Measurements from ENCODE around the gene FOXL3.
"Not testable (repeated sequence)": the region's sequence is repeated elsewhere in the genome, so short reads cannot be mapped to it uniquely, and the experiment has no call there.

The FOXL3 gene

GRCh38 chr7:262251-262572, 27.8 kb upstream of the FOXL3 start:
- Histone ChIP-seq H3K4me1 (ENCODE audit: control insufficient read depth, insufficient read depth, low read length, poor library complexity, severe bottlenecking) (no peaks in the 10 kb centered on the region), H3K9me3 (ENCODE audit: control insufficient read depth, low read length) (peaks cover 20% of the 10 kb centered on the region), H3K36me3 (ENCODE audit: control insufficient read depth, insufficient read depth, low read length) (peaks cover 10% of the 10 kb centered on the region), H3K4me3 (ENCODE audit: extremely low read depth, insufficient read depth, low read length, poor library complexity, severe bottlenecking) (no peak overlapping the region), H3K27ac (ENCODE audit: low read depth, low read length, severe bottlenecking) (no peak overlapping the region)
- 96% methylated on average over 8 to 9 of the region's 9 CpGs for WGBS, 2 experiments (ENCODE audit: insufficient coverage in 2 of 2)

- H3K36me3 ChIP-seq (ENCODE audit: control insufficient read depth, insufficient read depth, low read length), result peaks cover 10% of the 10 kb centered on the region
- not testable (repeated sequence) for H3K4me1 ChIP-seq (ENCODE audit: control insufficient read depth, insufficient read depth, low read length, poor library complexity, severe bottlenecking); H3K4me3 ChIP-seq (ENCODE audit: extremely low read depth, insufficient read depth, low read length, poor library complexity, severe bottlenecking); H3K27ac ChIP-seq (ENCODE audit: low read depth, low read length, severe bottlenecking)
- H3K9me3 ChIP-seq (ENCODE audit: control insufficient read depth, low read length), result peaks cover 17% of the 10 kb centered on the region
- 86 to 92% methylated on average over 17 to 20 of the region's 31 CpGs for WGBS, 2 experiments (ENCODE audit: insufficient coverage in 2 of 2)
Measured at GRCh38 chr7:262631-263311, 27.2 kb upstream of the FOXL3 start.

GRCh38 chr7:263483-264351, 26.3 kb upstream of the FOXL3 start:
- H3K4me1 ChIP-seq (ENCODE audit: control insufficient read depth, insufficient read depth, low read length, poor library complexity, severe bottlenecking); H3K27ac ChIP-seq (ENCODE audit: low read depth, low read length, severe bottlenecking); H3K4me3 ChIP-seq (ENCODE audit: extremely low read depth, insufficient read depth, low read length, poor library complexity, severe bottlenecking): not testable (repeated sequence)
- 90 to 92% methylated on average over 4 to 7 of the region's 37 CpGs for WGBS, 2 experiments (ENCODE audit: insufficient coverage in 2 of 2)
- Histone ChIP-seq H3K9me3 (ENCODE audit: control insufficient read depth, low read length) (peaks cover 17% of the 10 kb centered on the region), H3K36me3 (ENCODE audit: control insufficient read depth, insufficient read depth, low read length) (peaks cover 10% of the 10 kb centered on the region)

- 93 to 95% methylated on average over 23 to 27 of the region's 27 CpGs for WGBS, 2 experiments (ENCODE audit: insufficient coverage in 2 of 2)
- H3K4me1 ChIP-seq (ENCODE audit: control insufficient read depth, insufficient read depth, low read length, poor library complexity, severe bottlenecking), result no peaks in the 10 kb centered on the region
Measured at GRCh38 chr7:264541-265191, 25.3 kb upstream of the FOXL3 start.

GRCh38 chr7:265192-265997, 24.6 kb upstream of the FOXL3 start:
- Histone ChIP-seq H3K4me1 (ENCODE audit: control insufficient read depth, insufficient read depth, low read length, poor library complexity, severe bottlenecking) (no peaks in the 10 kb centered on the region), H3K36me3 (ENCODE audit: control insufficient read depth, insufficient read depth, low read length) (peaks cover under 1% of the 10 kb centered on the region), H3K9me3 (ENCODE audit: control insufficient read depth, low read length) (peaks cover 22% of the 10 kb centered on the region), H3K27ac (ENCODE audit: low read depth, low read length, severe bottlenecking) (no peak overlapping the region), H3K4me3 (ENCODE audit: extremely low read depth, insufficient read depth, low read length, poor library complexity, severe bottlenecking) (no peak overlapping the region)
- 86 to 91% methylated on average over 13 to 16 of the region's 25 CpGs for WGBS, 2 experiments (ENCODE audit: insufficient coverage in 2 of 2)

More at GRCh38 chr7:264541-265191, 25.3 kb upstream of the FOXL3 start:
- Histone ChIP-seq H3K4me3 (ENCODE audit: extremely low read depth, insufficient read depth, low read length, poor library complexity, severe bottlenecking) (no peak overlapping the region), H3K9me3 (ENCODE audit: control insufficient read depth, low read length) (peaks cover 19% of the 10 kb centered on the region), H3K36me3 (ENCODE audit: control insufficient read depth, insufficient read depth, low read length) (peaks cover 8% of the 10 kb centered on the region), H3K27ac (ENCODE audit: low read depth, low read length, severe bottlenecking) (no peak overlapping the region)

GRCh38 chr7:265998-266850, 23.7 kb upstream of the FOXL3 start:
- Histone ChIP-seq H3K9me3 (ENCODE audit: control insufficient read depth, low read length) (peaks cover 21% of the 10 kb centered on the region), H3K4me3 (ENCODE audit: extremely low read depth, insufficient read depth, low read length, poor library complexity, severe bottlenecking) (no peak overlapping the region), H3K27ac (ENCODE audit: low read depth, low read length, severe bottlenecking) (no peak overlapping the region), H3K4me1 (ENCODE audit: control insufficient read depth, insufficient read depth, low read length, poor library complexity, severe bottlenecking) (no peaks in the 10 kb centered on the region), H3K36me3 (ENCODE audit: control insufficient read depth, insufficient read depth, low read length) (no peaks in the 10 kb centered on the region)
- 89 to 91% methylated on average over 17 to 22 of the region's 22 CpGs for WGBS, 2 experiments (ENCODE audit: insufficient coverage in 2 of 2)

GRCh38 chr7:266851-267840, 22.8 kb upstream of the FOXL3 start:
- Histone ChIP-seq H3K4me1 (ENCODE audit: control insufficient read depth, insufficient read depth, low read length, poor library complexity, severe bottlenecking) (no peaks in the 10 kb centered on the region), H3K27ac (ENCODE audit: low read depth, low read length, severe bottlenecking) (no peak overlapping the region), H3K9me3 (ENCODE audit: control insufficient read depth, low read length) (peaks cover 19% of the 10 kb centered on the region), H3K36me3 (ENCODE audit: control insufficient read depth, insufficient read depth, low read length) (no peaks in the 10 kb centered on the region), H3K4me3 (ENCODE audit: extremely low read depth, insufficient read depth, low read length, poor library complexity, severe bottlenecking) (no peak overlapping the region)
- 82 to 87% methylated on average over 37 to 41 of the region's 45 CpGs for whole genome bisulfite sequencing, 2 experiments (ENCODE audit: insufficient coverage in 2 of 2)

GRCh38 chr7:268991-269390, 21.0 kb upstream of the FOXL3 start:
- Histone ChIP-seq H3K4me1 (ENCODE audit: control insufficient read depth, insufficient read depth, low read length, poor library complexity, severe bottlenecking) (no peaks in the 10 kb centered on the region), H3K36me3 (ENCODE audit: control insufficient read depth, insufficient read depth, low read length) (no peaks in the 10 kb centered on the region), H3K9me3 (ENCODE audit: control insufficient read depth, low read length) (peaks cover 27% of the 10 kb centered on the region), H3K4me3 (ENCODE audit: extremely low read depth, insufficient read depth, low read length, poor library complexity, severe bottlenecking) (no peak overlapping the region), H3K27ac (ENCODE audit: low read depth, low read length, severe bottlenecking) (no peak overlapping the region)
- 81 to 85% methylated on average over 7 to 11 of the region's 12 CpGs for WGBS, 2 experiments (ENCODE audit: insufficient coverage in 2 of 2)

- H3K4me3 ChIP-seq (ENCODE audit: extremely low read depth, insufficient read depth, low read length, poor library complexity, severe bottlenecking), result no peak overlapping the region
- no peaks in the 10 kb centered on the region for H3K36me3 ChIP-seq (ENCODE audit: control insufficient read depth, insufficient read depth, low read length)
- no peaks in the 10 kb centered on the region for H3K4me1 ChIP-seq (ENCODE audit: control insufficient read depth, insufficient read depth, low read length, poor library complexity, severe bottlenecking)
- H3K27ac ChIP-seq (ENCODE audit: low read depth, low read length, severe bottlenecking), result no peak overlapping the region
- H3K9me3 ChIP-seq (ENCODE audit: control insufficient read depth, low read length), result peaks cover 27% of the 10 kb centered on the region
- 77 to 90% methylated on average over 6 to 7 of the region's 11 CpGs for WGBS, 2 experiments (ENCODE audit: insufficient coverage in 2 of 2)
Measured at GRCh38 chr7:269721-270120, 20.2 kb upstream of the FOXL3 start.

Measured in mesodermal cell (in vitro differentiated cells).